Measurements from ENCODE around the gene ZDHHC1.
"Not testable (repeated sequence)": the region's sequence is repeated elsewhere in the genome, so short reads cannot be mapped to it uniquely, and the experiment has no call there.

Gene ZDHHC1

GRCh38 chr16:67372664-67373063, 43.6 kb downstream of the ZDHHC1 start:
- FAIRE-seq (no peak), DNase-seq (ENCODE audit: insufficient read length, low spot score) (no peak)

GRCh38 chr16:67370661-67371060, 45.6 kb downstream of the ZDHHC1 start:
- no peak for DNase-seq (ENCODE audit: insufficient read length, low spot score)
- FAIRE-seq: no peak

GRCh38 chr16:67364600-67365235, 51.6 kb downstream of the ZDHHC1 start:
- no peak for DNase-seq (ENCODE audit: insufficient read length, low spot score)
- FAIRE-seq: no peak

GRCh38 chr16:67361038-67361437, 55.2 kb downstream of the ZDHHC1 start:
- FAIRE-seq (no peak), DNase-seq (ENCODE audit: insufficient read length, low spot score) (no peak)

GRCh38 chr16:67359540-67360269, 56.6 kb downstream of the ZDHHC1 start:
- FAIRE-seq; DNase-seq (ENCODE audit: insufficient read length, low spot score): not testable (repeated sequence)

- no peak for FAIRE-seq
- no peak for DNase-seq (ENCODE audit: insufficient read length, low spot score)
These were observed 58.7 kb downstream of the ZDHHC1 start for GRCh38 chr16:67357561-67357960.

- no peak for DNase-seq (ENCODE audit: insufficient read length, low spot score)
- FAIRE-seq: no peak
These were observed 59.9 kb downstream of the ZDHHC1 start for GRCh38 chr16:67356396-67356795.

- not testable (repeated sequence) for FAIRE-seq; DNase-seq (ENCODE audit: insufficient read length, low spot score)
These were observed 63.8 kb downstream of the ZDHHC1 start for GRCh38 chr16:67352463-67352862.

- FAIRE-seq (no peak), DNase-seq (ENCODE audit: insufficient read length, low spot score) (no peak)
These were observed 66.0 kb downstream of the ZDHHC1 start for GRCh38 chr16:67350324-67350723.

- DNase-seq (ENCODE audit: insufficient read length, low spot score): no peak
- FAIRE-seq: no peak
These were observed 67.1 kb downstream of the ZDHHC1 start for GRCh38 chr16:67349172-67349571.

- no peak for FAIRE-seq
- no peak for DNase-seq (ENCODE audit: insufficient read length, low spot score)
These were observed 69.9 kb downstream of the ZDHHC1 start for GRCh38 chr16:67346341-67346740.

GRCh38 chr16:67345401-67345800, 70.9 kb downstream of the ZDHHC1 start:
- no peak for FAIRE-seq

More at GRCh38 chr16:67345401-67345800, 70.9 kb downstream of the ZDHHC1 start:
- DNase-seq (ENCODE audit: insufficient read length, low spot score): no peak
